ENCODE data around the gene TTC39B.

Gene TTC39B

GRCh38 chr9:15115702-15116101 is 191.3 kb downstream of the TTC39B start:
- no peak for DNase-seq

- no peak for DNase-seq
These were observed 192.0 kb downstream of the TTC39B start for GRCh38 chr9:15115041-15115440.

Measured in stimulated activated CD4-positive, alpha-beta T cell treated with anti-CD3 and anti-CD28 coated beads, Interleukin-15, amount 100 ng/mL, for 24 hours (primary cell).